OCI-LY1 (cell line): ENCODE measurements around the gene MYL9.

ENCODE experiments used
- H2AFZ ChIP-seq: fragments of 200-600 bp; sonication (generic), shearing (Covaris generic); 2 replicates; pipeline ENCODE4 v1.6.0; 2014; ENCODE audit warnings: antibody characterized with exemption, mild to moderate bottlenecking, low read length
- H3F3A ChIP-seq: fragments of 200-600 bp; sonication (generic), shearing (Covaris generic); 2 replicates; pipeline ENCODE4 v1.6.0; 2014; ENCODE audit warnings: mild to moderate bottlenecking, antibody characterized with exemption, low read length, moderate library complexity; ENCODE audit not compliant: insufficient read depth
- H3K27ac ChIP-seq: fragments of 200-600 bp; sonication (generic); 2 replicates; pipeline ENCODE4 v1.5.1; 2014; ENCODE audit warnings: low read length, mixed run types, mild to moderate bottlenecking, low read depth; ENCODE audit not compliant: poor library complexity, severe bottlenecking
- H3K27me3 ChIP-seq: fragments of 200-600 bp; sonication (generic); 2 replicates; pipeline ENCODE4 v1.6.0; 2014; ENCODE audit warnings: antibody characterized with exemption, mild to moderate bottlenecking, low read length, moderate library complexity; ENCODE audit not compliant: insufficient read depth
- H3K36me3 ChIP-seq: fragments of 200-600 bp; sonication (generic); 2 replicates; pipeline ENCODE4 v1.6.1; 2014; ENCODE audit warnings: mild to moderate bottlenecking, antibody characterized with exemption, low read length, moderate library complexity, mixed read lengths; ENCODE audit not compliant: insufficient read depth
- H3K4me1 ChIP-seq: fragments of 200-600 bp; sonication (generic); 2 replicates; pipeline ENCODE4 v1.5.1; 2014; ENCODE audit warnings: mild to moderate bottlenecking, low read length, moderate library complexity; ENCODE audit not compliant: insufficient read depth, severe bottlenecking
- H3K4me2 ChIP-seq: fragments of 200-600 bp; sonication (generic), shearing (Covaris generic); 2 replicates; pipeline ENCODE4 v1.6.1; 2014; ENCODE audit warnings: low read length
- H3K4me3 ChIP-seq: fragments of 200-600 bp; sonication (generic); 2 replicates; pipeline ENCODE4 v1.5.1; 2014; ENCODE audit warnings: low read length, low read depth, mild to moderate bottlenecking, mixed read lengths; ENCODE audit not compliant: poor library complexity, severe bottlenecking
- H3K79me2 ChIP-seq: fragments of 200-600 bp; shearing (Covaris generic); 2 replicates; pipeline ENCODE4 v1.6.1; 2016; ENCODE audit warnings: mixed run types, low read length, mixed read lengths; ENCODE audit not compliant: insufficient read depth
- H3K9ac ChIP-seq: fragments of 200-600 bp; sonication (generic), shearing (Covaris generic); 2 replicates; pipeline ENCODE4 v1.6.1; 2014; ENCODE audit warnings: mild to moderate bottlenecking, low read length, mixed read lengths
- H3K9me2 ChIP-seq: fragments of 200-600 bp; sonication (generic), shearing (Covaris generic); 2 replicates; pipeline ENCODE4 v1.6.1; 2014; ENCODE audit warnings: low read depth, mild to moderate bottlenecking, low read length, mixed read lengths
- H3K9me3 ChIP-seq: fragments of 200-600 bp; shearing (Covaris generic); 2 replicates; pipeline ENCODE4 v1.6.1; 2014; ENCODE audit warnings: low read length, mixed read lengths
- H4K20me1 ChIP-seq: fragments of 200-600 bp; sonication (generic), shearing (Covaris generic); 2 replicates; pipeline ENCODE4 v1.6.0; 2016; ENCODE audit warnings: mild to moderate bottlenecking, low read length; ENCODE audit not compliant: insufficient read depth
- EZH2 ChIP-seq: fragments of 200-600 bp; sonication (generic), shearing (Covaris generic); IDR thresholded peaks from 2 replicates; pipeline ENCODE4 v1.8.0; 2017; ENCODE audit warnings: borderline replicate concordance, mixed run types, mild to moderate bottlenecking, antibody characterized with exemption, low read length, moderate library complexity, mixed read lengths
- TF ChIP-seq, protein P1 (sequence below): fragments of 200-600 bp; sonication (generic), shearing (Covaris generic); IDR thresholded peaks from 2 replicates; pipeline ENCODE4 v1.5.1; 2017; ENCODE audit warnings: mild to moderate bottlenecking, antibody characterized with exemption, low read length, moderate library complexity, mixed read lengths

Gene MYL9

DNA sequence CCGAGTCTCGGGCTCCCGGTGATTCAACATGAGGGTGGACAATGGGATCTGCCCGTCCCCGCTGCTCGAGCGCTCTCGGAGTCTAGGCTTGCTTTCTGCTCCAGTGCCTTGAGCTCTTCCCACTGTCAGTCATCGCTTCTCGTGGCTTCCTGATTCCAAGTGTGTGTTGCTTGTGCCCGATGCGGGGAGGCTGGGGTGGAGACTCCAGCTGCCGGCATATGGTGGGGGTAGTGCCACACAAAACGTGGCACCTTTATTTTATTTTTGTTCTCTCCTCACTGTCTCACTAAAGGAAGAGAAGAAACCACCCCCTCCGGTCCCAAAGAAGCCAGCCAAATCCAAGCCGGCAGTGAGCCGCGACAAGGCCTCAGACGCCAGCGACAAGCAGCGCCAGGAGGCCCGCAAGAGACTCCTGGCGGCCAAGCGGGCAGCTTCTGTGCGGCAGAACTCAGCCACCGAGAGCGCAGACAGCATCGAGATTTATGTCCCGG lies 14.8 kb upstream of the MYL9 start:
- Histone ChIP-seq H3K4me1 (no peaks in the 10 kb centered on the region), H3K27me3 (no peaks in the 10 kb centered on the region), H3K4me3 (no peak overlapping the region), H2AFZ (no peak overlapping the region), H3K9ac (no peak overlapping the region), H3F3A (no peaks in the 10 kb centered on the region), H3K79me2 (no peaks in the 10 kb centered on the region), H4K20me1 (no peaks in the 10 kb centered on the region), H3K27ac (no peak overlapping the region), H3K4me2 (no peak overlapping the region), H3K36me3 (no peaks in the 10 kb centered on the region; the same call in 1 of the 2 replicates), H3K9me2 (no peaks in the 10 kb centered on the region), H3K9me3 (no peaks in the 10 kb centered on the region)
- TF ChIP-seq, protein P1, sequence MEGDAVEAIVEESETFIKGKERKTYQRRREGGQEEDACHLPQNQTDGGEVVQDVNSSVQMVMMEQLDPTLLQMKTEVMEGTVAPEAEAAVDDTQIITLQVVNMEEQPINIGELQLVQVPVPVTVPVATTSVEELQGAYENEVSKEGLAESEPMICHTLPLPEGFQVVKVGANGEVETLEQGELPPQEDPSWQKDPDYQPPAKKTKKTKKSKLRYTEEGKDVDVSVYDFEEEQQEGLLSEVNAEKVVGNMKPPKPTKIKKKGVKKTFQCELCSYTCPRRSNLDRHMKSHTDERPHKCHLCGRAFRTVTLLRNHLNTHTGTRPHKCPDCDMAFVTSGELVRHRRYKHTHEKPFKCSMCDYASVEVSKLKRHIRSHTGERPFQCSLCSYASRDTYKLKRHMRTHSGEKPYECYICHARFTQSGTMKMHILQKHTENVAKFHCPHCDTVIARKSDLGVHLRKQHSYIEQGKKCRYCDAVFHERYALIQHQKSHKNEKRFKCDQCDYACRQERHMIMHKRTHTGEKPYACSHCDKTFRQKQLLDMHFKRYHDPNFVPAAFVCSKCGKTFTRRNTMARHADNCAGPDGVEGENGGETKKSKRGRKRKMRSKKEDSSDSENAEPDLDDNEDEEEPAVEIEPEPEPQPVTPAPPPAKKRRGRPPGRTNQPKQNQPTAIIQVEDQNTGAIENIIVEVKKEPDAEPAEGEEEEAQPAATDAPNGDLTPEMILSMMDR = no peak
- no peak for TF ChIP-seq EZH2

DNA sequence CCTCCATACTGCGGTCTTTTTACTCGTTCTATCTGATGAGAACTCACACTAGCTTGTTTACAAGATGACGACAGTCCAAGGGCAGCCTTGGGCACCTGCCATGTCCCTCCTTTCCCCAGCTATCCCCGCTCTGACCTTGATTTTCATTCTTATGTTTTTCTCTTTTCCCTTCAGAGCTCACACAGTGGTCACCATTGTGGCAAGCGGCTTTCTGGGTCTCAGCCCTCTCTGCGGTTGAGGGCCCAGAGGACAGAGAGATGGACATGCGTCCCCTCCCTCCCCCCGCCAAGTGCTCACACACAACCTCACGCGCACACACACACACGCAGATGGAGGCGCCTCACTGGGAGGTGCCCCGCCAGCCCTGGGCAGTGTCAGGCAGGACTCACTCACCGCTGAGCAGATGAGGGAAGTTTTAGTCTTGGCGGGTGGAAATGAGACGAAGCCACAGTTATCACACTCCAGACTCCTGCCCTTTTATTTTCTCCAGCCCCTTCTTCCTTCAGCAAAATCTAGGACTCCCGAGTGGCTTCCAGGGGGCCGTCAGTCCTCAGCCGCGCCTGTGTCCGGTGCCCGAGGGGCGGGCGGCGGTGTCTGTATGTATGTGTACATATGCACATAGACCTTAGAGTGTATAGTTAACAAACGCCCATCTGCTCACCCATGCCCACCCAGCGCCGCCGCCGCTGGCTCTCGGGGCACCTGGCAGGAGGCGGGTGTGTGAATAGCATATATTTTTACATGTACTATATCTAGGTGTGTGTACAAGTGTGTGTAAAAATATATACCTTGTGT lies 13.8 kb upstream of the MYL9 start:
- no peak overlapping the region for H3K4me3 ChIP-seq
- H3K36me3 ChIP-seq = no peaks in the 10 kb centered on the region; the same call in 1 of the 2 replicates
- H3K4me2 ChIP-seq = no peak overlapping the region
- H3K9ac ChIP-seq = no peak overlapping the region
- no peaks in the 10 kb centered on the region for H3K9me3 ChIP-seq
- no peaks in the 10 kb centered on the region for H3K9me2 ChIP-seq
- H3K27me3 ChIP-seq = no peaks in the 10 kb centered on the region
- H4K20me1 ChIP-seq = no peaks in the 10 kb centered on the region
- H3K79me2 ChIP-seq = no peaks in the 10 kb centered on the region
- no peaks in the 10 kb centered on the region for H3F3A ChIP-seq
- TF ChIP-seq EZH2 = no peak
- TF ChIP-seq, protein P1 = no peak
- no peaks in the 10 kb centered on the region for H3K4me1 ChIP-seq
- no peak overlapping the region for H3K27ac ChIP-seq
- no peak overlapping the region for H2AFZ ChIP-seq

DNA sequence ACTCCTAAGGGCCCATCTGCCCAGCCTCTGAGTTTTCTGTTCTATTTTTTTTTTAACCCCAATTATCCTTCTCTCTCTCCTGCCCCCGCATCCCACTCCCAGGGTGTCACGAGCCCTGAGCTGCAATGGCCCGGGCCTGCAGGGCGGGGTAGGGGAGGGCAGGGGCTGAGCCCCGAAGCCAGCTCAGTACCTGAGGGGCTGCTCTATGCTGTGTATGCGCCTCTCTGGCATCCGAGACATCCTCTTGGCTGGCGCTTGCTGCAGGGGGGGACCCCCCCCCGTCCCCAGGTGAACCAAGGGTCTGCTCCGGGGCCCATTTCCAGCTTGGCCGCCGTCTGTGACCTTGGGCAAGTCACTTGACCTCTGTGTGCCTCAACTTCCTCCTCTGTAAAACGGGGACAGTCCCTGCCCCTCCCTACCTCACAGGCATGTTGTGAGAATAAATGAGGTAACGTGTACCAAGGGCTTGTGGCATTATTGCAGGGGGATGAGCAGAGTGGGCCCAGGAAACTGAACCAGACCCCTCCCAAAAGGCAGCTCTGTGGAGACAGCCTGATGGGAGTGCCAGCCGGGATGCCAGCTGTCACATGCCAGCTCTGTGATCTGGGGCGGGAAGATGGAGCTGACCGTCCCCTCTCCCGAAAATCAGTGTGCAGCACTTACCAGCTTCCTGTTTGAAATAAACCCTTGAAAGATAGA lies 13.0 kb upstream of the MYL9 start:
- H3K9me3 ChIP-seq = no peaks in the 10 kb centered on the region
- H3K9me2 ChIP-seq = no peaks in the 10 kb centered on the region
- H4K20me1 ChIP-seq = no peaks in the 10 kb centered on the region
- H3K27me3 ChIP-seq = no peaks in the 10 kb centered on the region
- H2AFZ ChIP-seq = no peak overlapping the region
- TF ChIP-seq, protein P1 = no peak
- no peak for TF ChIP-seq EZH2
- no peaks in the 10 kb centered on the region for H3K79me2 ChIP-seq
- H3F3A ChIP-seq = no peaks in the 10 kb centered on the region
- H3K4me2 ChIP-seq = no peak overlapping the region
- no peak overlapping the region for H3K9ac ChIP-seq
- no peak overlapping the region for H3K27ac ChIP-seq
- no peaks in the 10 kb centered on the region; the same call in 1 of the 2 replicates for H3K36me3 ChIP-seq
- H3K4me3 ChIP-seq = no peak overlapping the region
- no peaks in the 10 kb centered on the region for H3K4me1 ChIP-seq
